Measurements from ENCODE around the gene PON1. TPM values are rescaled to one million over a fixed set of nuclear protein-coding genes. Genes with fewer than 3 reads are reported as not detected.

The PON1 gene
- polyA plus RNA-seq (not detected in 3 replicates), polyA minus RNA-seq (not detected in 3 replicates)
- not detected for polyA plus RNA-seq (2011; ENCODE audit: low read depth)
- not detected in 2 replicates for polyA plus RNA-seq (2011; cell fraction: cytosol; rRNA removed)
- 0.04 TPM in 1 of 2 replicates, not detected in the other for polyA plus RNA-seq (2011; cell fraction: nucleus; rRNA removed)
- not detected in 2 replicates for polyA plus RNA-seq (2012; ENCODE audit: low replicate concordance)
- polyA minus RNA-seq (2011; cell fraction: cytosol; rRNA and poly(A)+ RNA removed): not detected
- polyA minus RNA-seq (2011; cell fraction: nucleus; rRNA and poly(A)+ RNA removed): not detected in 2 replicates

GRCh38 chr7:95324431-95324830 is at the start of gene PON1:
TSS of gene PON1 (minus strand) at chr7:95324532. CDS start at chr7:95324475, 57 bp downstream.
- TF ChIP-seq CTCF (optimal IDR thresholded peaks at IDR 0.05 in 1 of 3, IDR thresholded peaks at IDR 0.05 in 1 of 3, conservative IDR thresholded peaks at IDR 0.05 in 1 of 3; ENCODE audit: extremely low read depth in 1 of 3, insufficient read depth in 2 of 3, low read length in 3 of 3): no peak
- peak; percentile 21 for TF ChIP-seq EZH2 (IDR thresholded peaks at IDR 0.05; ENCODE audit: low read length)
- Histone ChIP-seq H3K9me3 (ENCODE audit: control insufficient read depth, low read depth, low read length) (no peaks in the 10 kb centered on the region), H3K9me1 (ENCODE audit: control insufficient read depth, extremely low read depth, insufficient read depth, low read length) (no peaks in the 10 kb centered on the region), H3K36me3 (ENCODE audit: control insufficient read depth in 2 of 2, extremely low read depth in 1 of 2, insufficient read depth in 2 of 2, low read length in 2 of 2) (no peaks in the 10 kb centered on the region), H3K79me2 (ENCODE audit: control insufficient read depth, insufficient read depth, low read length) (no peaks in the 10 kb centered on the region), H3K27ac (ENCODE audit: control insufficient read depth, insufficient read depth, low read length) (no peak within 1 kb of the TSS), H2AFZ (ENCODE audit: control insufficient read depth, low read length) (no peak within 1 kb of the TSS), H4K20me1 (ENCODE audit: control insufficient read depth, extremely low read depth, insufficient read depth, low read length) (no peaks in the 10 kb centered on the region), H3K4me3 (ENCODE audit: control insufficient read depth in 2 of 3, extremely low read depth in 1 of 3, insufficient read depth in 2 of 3, low read depth in 1 of 3, low read length in 3 of 3) (no peak within 1 kb of the TSS), H3K27me3 (ENCODE audit: control insufficient read depth, extremely low read depth, insufficient read depth, low read length) (peaks cover 12% of the 10 kb centered on the region), H3K4me2 (ENCODE audit: control insufficient read depth, extremely low read depth, insufficient read depth, low read depth, low read length) (no peak within 1 kb of the TSS), H3K9ac (ENCODE audit: control insufficient read depth, extremely low read depth, insufficient read depth, low read length) (no peak within 1 kb of the TSS), H3K4me1 (ENCODE audit: control insufficient read depth, extremely low read depth, insufficient read depth, low read length) (no peaks in the 10 kb centered on the region)
- no peak for FAIRE-seq
- dilution Hi-C loops (cut with MboI; ENCODE audit: extremely low pct_ligation_motif_present, low sequenced_read_pairs): no loop called here
- DNase-seq (ENCODE audit: low read depth, low spot score): no peak

DNA sequence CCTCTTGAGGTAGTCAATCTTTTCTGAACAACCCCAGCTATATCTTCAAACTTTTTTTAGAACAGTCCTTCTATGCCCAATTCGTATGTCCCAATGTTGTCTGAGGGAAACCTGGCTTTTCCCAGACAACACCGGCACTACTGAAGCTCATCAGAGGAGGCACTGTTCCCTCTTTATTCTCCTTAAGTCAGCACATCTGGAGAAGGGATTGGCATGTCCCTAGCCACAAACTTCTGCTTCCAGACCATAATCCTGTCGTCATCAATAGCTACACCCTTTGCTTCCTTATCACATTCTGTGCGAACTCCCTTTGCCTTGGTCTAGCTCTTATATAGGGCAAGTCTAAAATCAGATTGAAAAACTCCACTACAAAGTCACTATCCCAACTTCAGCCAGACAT is 49.0 kb upstream of the PON1 start:
- Histone ChIP-seq H3K9me3 (ENCODE audit: control insufficient read depth, low read depth, low read length) (no peaks in the 10 kb centered on the region), H3K4me3 (ENCODE audit: control insufficient read depth in 2 of 3, extremely low read depth in 1 of 3, insufficient read depth in 2 of 3, low read depth in 1 of 3, low read length in 3 of 3) (no peak overlapping the region), H3K4me2 (ENCODE audit: control insufficient read depth, extremely low read depth, insufficient read depth, low read depth, low read length) (no peak overlapping the region), H4K20me1 (ENCODE audit: control insufficient read depth, extremely low read depth, insufficient read depth, low read length) (no peaks in the 10 kb centered on the region), H3K27me3 (ENCODE audit: control insufficient read depth, extremely low read depth, insufficient read depth, low read length) (no peaks in the 10 kb centered on the region), H3K27ac (ENCODE audit: control insufficient read depth, insufficient read depth, low read length) (no peak overlapping the region), H3K79me2 (ENCODE audit: control insufficient read depth, insufficient read depth, low read length) (no peaks in the 10 kb centered on the region), H3K36me3 (ENCODE audit: control insufficient read depth in 2 of 2, extremely low read depth in 1 of 2, insufficient read depth in 2 of 2, low read length in 2 of 2) (no peaks in the 10 kb centered on the region), H2AFZ (ENCODE audit: control insufficient read depth, low read length) (no peak overlapping the region), H3K9ac (ENCODE audit: control insufficient read depth, extremely low read depth, insufficient read depth, low read length) (no peak overlapping the region), H3K9me1 (ENCODE audit: control insufficient read depth, extremely low read depth, insufficient read depth, low read length) (no peaks in the 10 kb centered on the region), H3K4me1 (ENCODE audit: control insufficient read depth, extremely low read depth, insufficient read depth, low read length) (peaks cover 5% of the 10 kb centered on the region)
- no peak for DNase-seq (ENCODE audit: low read depth, low spot score)
- dilution Hi-C loops (cut with MboI; ENCODE audit: extremely low pct_ligation_motif_present, low sequenced_read_pairs): no loop called here
- no peak for FAIRE-seq
- no peak for TF ChIP-seq EZH2 (IDR thresholded peaks at IDR 0.05; ENCODE audit: low read length)

DNA sequence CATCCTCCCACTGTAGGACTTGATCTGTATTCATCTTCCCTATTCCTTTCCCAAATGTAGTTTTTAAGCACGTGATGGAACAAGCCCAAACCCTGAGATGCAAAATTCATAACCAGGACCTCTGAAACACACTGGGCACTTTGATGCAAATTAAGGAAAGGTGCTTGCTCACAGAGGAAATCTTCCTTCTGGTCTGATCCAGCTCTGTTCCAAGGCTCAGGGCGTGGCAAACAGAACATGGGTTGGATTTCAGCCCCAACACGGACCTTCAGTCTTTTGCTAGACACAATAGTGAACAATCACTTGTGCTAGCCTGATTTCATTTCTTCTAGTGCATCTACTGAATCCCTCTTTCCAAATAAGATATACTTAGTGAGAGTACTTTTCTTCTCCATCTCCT is 43.9 kb upstream of the PON1 start:
- Histone ChIP-seq H3K9me3 (ENCODE audit: control insufficient read depth, low read depth, low read length) (no peaks in the 10 kb centered on the region), H4K20me1 (ENCODE audit: control insufficient read depth, extremely low read depth, insufficient read depth, low read length) (no peaks in the 10 kb centered on the region), H3K9me1 (ENCODE audit: control insufficient read depth, extremely low read depth, insufficient read depth, low read length) (no peaks in the 10 kb centered on the region), H2AFZ (ENCODE audit: control insufficient read depth, low read length) (no peak overlapping the region), H3K9ac (ENCODE audit: control insufficient read depth, extremely low read depth, insufficient read depth, low read length) (no peak overlapping the region), H3K27me3 (ENCODE audit: control insufficient read depth, extremely low read depth, insufficient read depth, low read length) (no peaks in the 10 kb centered on the region), H3K4me2 (ENCODE audit: control insufficient read depth, extremely low read depth, insufficient read depth, low read depth, low read length) (no peak overlapping the region), H3K36me3 (ENCODE audit: control insufficient read depth in 2 of 2, extremely low read depth in 1 of 2, insufficient read depth in 2 of 2, low read length in 2 of 2) (no peaks in the 10 kb centered on the region), H3K4me1 (ENCODE audit: control insufficient read depth, extremely low read depth, insufficient read depth, low read length) (no peaks in the 10 kb centered on the region), H3K27ac (ENCODE audit: control insufficient read depth, insufficient read depth, low read length) (no peak overlapping the region), H3K4me3 (ENCODE audit: control insufficient read depth in 2 of 3, extremely low read depth in 1 of 3, insufficient read depth in 2 of 3, low read depth in 1 of 3, low read length in 3 of 3) (no peak overlapping the region), H3K79me2 (ENCODE audit: control insufficient read depth, insufficient read depth, low read length) (no peaks in the 10 kb centered on the region)
- FAIRE-seq (no peak), DNase-seq (ENCODE audit: low read depth, low spot score) (no peak)
- dilution Hi-C loops (cut with MboI; ENCODE audit: extremely low pct_ligation_motif_present, low sequenced_read_pairs): no loop called here
- TF ChIP-seq CTCF (optimal IDR thresholded peaks at IDR 0.05 in 1 of 3, IDR thresholded peaks at IDR 0.05 in 1 of 3, conservative IDR thresholded peaks at IDR 0.05 in 1 of 3; ENCODE audit: extremely low read depth in 1 of 3, insufficient read depth in 2 of 3, low read length in 3 of 3) (no peak), EZH2 (IDR thresholded peaks at IDR 0.05; ENCODE audit: low read length) (no peak)

All from keratinocyte (primary cell).